22Rv1 (cell line): ENCODE measurements around the gene EYS.

ENCODE experiments used
- ZFX ChIP-seq: fragments of 450-650 bp; IDR thresholded peaks from 2 replicates; pipeline ENCODE4 v1.6.1; 2017; ENCODE audit warnings: antibody characterized with exemption, borderline replicate concordance
- TF ChIP-seq, protein P1 (sequence below): fragments of 450-650 bp; IDR thresholded peaks from 2 replicates; pipeline ENCODE4 v1.5.1; 2017; ENCODE audit warnings: mild to moderate bottlenecking

- TF ChIP-seq, protein P1, sequence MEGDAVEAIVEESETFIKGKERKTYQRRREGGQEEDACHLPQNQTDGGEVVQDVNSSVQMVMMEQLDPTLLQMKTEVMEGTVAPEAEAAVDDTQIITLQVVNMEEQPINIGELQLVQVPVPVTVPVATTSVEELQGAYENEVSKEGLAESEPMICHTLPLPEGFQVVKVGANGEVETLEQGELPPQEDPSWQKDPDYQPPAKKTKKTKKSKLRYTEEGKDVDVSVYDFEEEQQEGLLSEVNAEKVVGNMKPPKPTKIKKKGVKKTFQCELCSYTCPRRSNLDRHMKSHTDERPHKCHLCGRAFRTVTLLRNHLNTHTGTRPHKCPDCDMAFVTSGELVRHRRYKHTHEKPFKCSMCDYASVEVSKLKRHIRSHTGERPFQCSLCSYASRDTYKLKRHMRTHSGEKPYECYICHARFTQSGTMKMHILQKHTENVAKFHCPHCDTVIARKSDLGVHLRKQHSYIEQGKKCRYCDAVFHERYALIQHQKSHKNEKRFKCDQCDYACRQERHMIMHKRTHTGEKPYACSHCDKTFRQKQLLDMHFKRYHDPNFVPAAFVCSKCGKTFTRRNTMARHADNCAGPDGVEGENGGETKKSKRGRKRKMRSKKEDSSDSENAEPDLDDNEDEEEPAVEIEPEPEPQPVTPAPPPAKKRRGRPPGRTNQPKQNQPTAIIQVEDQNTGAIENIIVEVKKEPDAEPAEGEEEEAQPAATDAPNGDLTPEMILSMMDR: no peak
- TF ChIP-seq ZFX: no peak
Observed at GRCh38 chr6:65728879-65729479, 22.0 kb upstream of the EYS start.
